Heart right ventricle (tissue), 16 donors: ENCODE data around the gene RCAN2. TPM values are rescaled to one million over a fixed set of nuclear protein-coding genes. Genes with fewer than 3 reads are reported as not detected.
A peak's percentile ranks its signal among the peaks of the same experiment; 100 is the strongest.

ENCODE experiments used
- ATAC-seq, 8 donors: fragments of 200-7000 bp; cut with Tn5 transposase; one replicate each; pipeline ENCODE4 v1.9.1; 2020; ENCODE audit warnings: mild to moderate bottlenecking in 8 of 8, moderate library complexity in 8 of 8, moderate number of reproducible peaks in 1 of 8
- DNase-seq, 2 donors: peaks; one replicate each; pipeline ENCODE4 v3.0.0-alpha.2; 2020
- H3K27ac ChIP-seq, 10 donors: fragments of 200-600 bp; sonication (generic) in 2 of 10; one replicate each; pipeline versions ENCODE4 v1.5.0 to v1.8.0; 2020 to 2022; ENCODE audit warnings: mild to moderate bottlenecking in 3 of 10
- H3K27me3 ChIP-seq, 7 donors: fragments of 200-600 bp; one replicate each; pipeline ENCODE4 v1.8.0; 2021 to 2022; ENCODE audit warnings: mild to moderate bottlenecking in 2 of 7
- H3K36me3 ChIP-seq, 9 donors: fragments of 200-600 bp; sonication (generic) in 1 of 9; one replicate each; pipeline versions ENCODE4 v1.5.0 to v1.8.0; 2020 to 2022; ENCODE audit warnings: mild to moderate bottlenecking in 2 of 9
- H3K4me1 ChIP-seq, 9 donors: fragments of 200-600 bp; sonication (generic) in 1 of 9; one replicate each; pipeline versions ENCODE4 v1.5.0 to v1.8.0; 2020 to 2022; ENCODE audit warnings: mild to moderate bottlenecking in 4 of 9
- H3K4me3 ChIP-seq, 10 donors: fragments of 200-600 bp; sonication (generic) in 2 of 10; one replicate each; pipeline versions ENCODE4 v1.5.0 to v1.8.0; 2020 to 2022; ENCODE audit warnings: mild to moderate bottlenecking in 7 of 10, moderate library complexity in 2 of 10
- H3K9me3 ChIP-seq, 11 donors: fragments of 200-600 bp in 10 of 11; sonication (generic) in 2 of 11; one replicate each; pipeline versions ENCODE4 v1.5.0 to v1.8.0; 2013 to 2022; ENCODE audit warnings: mild to moderate bottlenecking in 2 of 11, control low read depth in 1 of 11, moderate library complexity in 1 of 11
- CTCF ChIP-seq, 9 donors: fragments of 200-600 bp; sonication (generic) in 2 of 9; IDR thresholded peaks; one replicate each; pipeline versions ENCODE4 v1.5.0 to v1.8.0; 2021 to 2022; ENCODE audit warnings: antibody characterized with exemption in 9 of 9, mild to moderate bottlenecking in 5 of 9, moderate library complexity in 1 of 9
- WGBS, 2 donors: extraction: QIAGEN DNeasy Blood & Tissue Kit; methylation state at CpG; one replicate each; pipeline ENCODE4 v1.1.7; 2013; ENCODE audit warnings: inconsistent platforms in 1 of 2; 5-methylcytosine and 5-hydroxymethylcytosine counted together
- intact Hi-C, 10 donors: fragments of 100-400 bp; cut with DNase I; formaldehyde crosslinking; loops; one replicate each; pipeline versions ENCODE4 v1.11.1 to v1.14.2; 2022
- polyA plus RNA-seq, 2 donors: library from polyadenylated mRNA; stranded (reverse); fragments of 200-250 nt; gene quantifications; one replicate each; pipeline ENCODE4 v1.2.3, GENCODE V29; 2013
- total RNA-seq, 10 donors: library from RNA; stranded (reverse); fragmentation: NEBNext Ultra II Directional in 3 of 10; extraction: Animal tissue kit (Norgen Biotek cat#: 25700) in 3 of 10; gene quantifications; one replicate each; pipeline versions ENCODE4 v1.2.1 to v1.2.4, GENCODE V29; 2021 to 2023
- donor health status: Arrhythmogenic right ventricular cardiomyopathy.
- donor health status: ischemic (EF 13 %, LVEDD 7.1; RV severe dilation, severe dysfunction).
- donor health status: healthy with polysubstance abuse.
- donor health status: DM: no; HTN: yes; CAD: no.
- donor health status: DM: no; HTN: no; CAD: no.
- donor health status: ischemic (EF 25% LVEDD 6.9; RV normal size, moderate dysfunction).
- donor health status: ischemic (EF 25% LVEDD 5.7; RV mildly dilated, moderate dysfunction).
- donor health status: healthy.
- donor health status: DM: yes; HTN: yes; CAD: no.
- donor health status: Ischemic cardiomyopathy.
- donor health status: ischemic (EF 35%, LVEDD 5.7; RV mildly dilated, moderate dysfunction).
- donor health status: nonischemic (EF 11% LVEDD 7.7; RV severe dilation, severe dysfunction).
- donor health status: DM: yes; HTN: yes; CAD: no.
- donor health status: PGD.
- donor health status: ischemic (EF 29% LVEDD 5.4; RV normal size, mild dysfunction).
- donor health status: nonischemic (EF 23%, LVEDD 6.1; RV moderate dilation, normal function).

RCAN2 gene
- total and polyA plus RNA-seq, 12 donors, result 51.0 to 352 (median 298) TPM

GRCh38 chr6:46456297-46456696 is 35.0 kb downstream of the RCAN2 start:
- WGBS, 2 donors, result 39 to 56% methylated on average over 2 of the region's 2 CpGs
- Histone ChIP-seq H3K36me3 (peaks cover 0 to 11% (median 0%) of the 10 kb centered on the region in 9 donors), H3K9me3 (no peaks in the 10 kb centered on the region), H3K27me3 (no peaks in the 10 kb centered on the region), H3K4me1 (peaks cover 4 to 76% (median 36%) of the 10 kb centered on the region in 9 donors), H3K27ac (peak overlapping the region in 1 of 10 donors; percentile 16), H3K4me3 (no peak overlapping the region)
- DNase-seq (no peak), ATAC-seq (no peak)
- no peak for TF ChIP-seq CTCF (IDR thresholded peaks at IDR 0.05)
- intact Hi-C loops, result no loop called here

GRCh38 chr6:46454691-46455090 is 36.6 kb downstream of the RCAN2 start:
- intact Hi-C loops, result no loop called here
- no peak for TF ChIP-seq CTCF (IDR thresholded peaks at IDR 0.05)
- no peak overlapping the region for H3K4me3 ChIP-seq
- H3K4me1 ChIP-seq, result peaks cover 4 to 74% (median 38%) of the 10 kb centered on the region in 9 donors
- H3K27ac ChIP-seq, result peak overlapping the region in 7 of 10 donors; percentile 12 to 66 (median 50)
- peaks cover 0 to 10% (median 1%) of the 10 kb centered on the region in 11 donors for H3K9me3 ChIP-seq
- no peaks in the 10 kb centered on the region for H3K27me3 ChIP-seq
- WGBS, 2 donors, result 72 to 75% methylated on average over 1 of the region's 1 CpG
- DNase-seq (no peak), ATAC-seq (peak in 3 of 8 donors; percentile 50 to 57 (median 51))
- peaks cover 0 to 15% (median 0%) of the 10 kb centered on the region in 9 donors for H3K36me3 ChIP-seq

- Histone ChIP-seq H3K4me3 (no peak overlapping the region), H3K27me3 (no peaks in the 10 kb centered on the region), H3K27ac (peak overlapping the region in 7 of 10 donors; percentile 12 to 66 (median 50)), H3K36me3 (peaks cover 0 to 14% (median 0%) of the 10 kb centered on the region in 9 donors), H3K4me1 (peaks cover 4 to 68% (median 38%) of the 10 kb centered on the region in 9 donors), H3K9me3 (peaks cover 0 to 18% (median 7%) of the 10 kb centered on the region in 11 donors)
- ATAC-seq (peak in 3 of 8 donors; percentile 16 to 51 (median 50)), DNase-seq (no peak)
- intact Hi-C loops, result no loop called here
- 41 to 43% methylated on average over 3 of the region's 3 CpGs for WGBS, 2 donors
- no peak for TF ChIP-seq CTCF (IDR thresholded peaks at IDR 0.05)
These were observed 37.4 kb downstream of the RCAN2 start for GRCh38 chr6:46453741-46454316.

- H3K4me1 ChIP-seq, result peaks cover 4 to 65% (median 38%) of the 10 kb centered on the region in 9 donors
- H3K27me3 ChIP-seq, result no peaks in the 10 kb centered on the region
- peaks cover 0 to 24% (median 7%) of the 10 kb centered on the region in 11 donors for H3K9me3 ChIP-seq
- H3K36me3 ChIP-seq, result peaks cover 0 to 14% (median 0%) of the 10 kb centered on the region in 9 donors
- peak overlapping the region in 5 of 10 donors; percentile 9 to 66 (median 50) for H3K27ac ChIP-seq
- no peak for ATAC-seq
- intact Hi-C loops, result no loop called here
- no peak for DNase-seq
- TF ChIP-seq CTCF (IDR thresholded peaks at IDR 0.05), result no peak
- 38 to 40% methylated on average over 4 of the region's 4 CpGs for WGBS, 2 donors
- no peak overlapping the region for H3K4me3 ChIP-seq
These were observed 38.0 kb downstream of the RCAN2 start for GRCh38 chr6:46453216-46453615.
